Peyer's patch (tissue), 4 donors: ENCODE data around the gene NFKB1.

Experiments
- POLR2A ChIP-seq, 2 donors: fragments of 450-650 bp; IDR thresholded peaks; one replicate each; pipeline ENCODE4 v1.5.1; 2017; ENCODE audit warnings: antibody characterized with exemption in 2 of 2, mild to moderate bottlenecking in 2 of 2, moderate library complexity in 2 of 2
- TF ChIP-seq, protein P1 (sequence below), 6 experiments: fragments of 450-650 bp in 4 of 6; fragments of 200-600 bp in 2 of 6; sonication (generic) in 1 of 6; IDR thresholded peaks; one replicate each; pipeline ENCODE4 v1.5.1; 2017 to 2019; ENCODE audit warnings: antibody characterized with exemption in 6 of 6, mild to moderate bottlenecking in 3 of 6, moderate library complexity in 1 of 6

DNA sequence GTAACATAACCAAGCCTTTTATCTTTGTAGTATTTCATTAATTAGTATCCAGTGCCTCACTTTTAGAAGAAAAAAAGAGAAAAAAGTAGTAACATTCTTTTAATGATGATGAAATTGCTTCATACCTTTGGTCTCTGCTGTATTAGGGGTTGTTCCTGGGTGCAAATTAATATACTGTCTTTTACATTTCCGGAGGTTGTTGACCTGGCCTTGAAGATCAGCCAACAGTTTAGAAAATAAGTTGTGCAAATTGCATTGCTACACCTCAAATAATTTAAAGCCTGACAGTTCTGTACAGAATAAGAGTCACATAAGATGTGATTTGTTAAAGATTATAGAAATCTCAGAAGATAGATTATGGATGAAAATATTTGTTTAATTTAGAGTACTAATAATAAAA lies 3.8 kb downstream of the NFKB1 start:
- TF ChIP-seq, protein P1, sequence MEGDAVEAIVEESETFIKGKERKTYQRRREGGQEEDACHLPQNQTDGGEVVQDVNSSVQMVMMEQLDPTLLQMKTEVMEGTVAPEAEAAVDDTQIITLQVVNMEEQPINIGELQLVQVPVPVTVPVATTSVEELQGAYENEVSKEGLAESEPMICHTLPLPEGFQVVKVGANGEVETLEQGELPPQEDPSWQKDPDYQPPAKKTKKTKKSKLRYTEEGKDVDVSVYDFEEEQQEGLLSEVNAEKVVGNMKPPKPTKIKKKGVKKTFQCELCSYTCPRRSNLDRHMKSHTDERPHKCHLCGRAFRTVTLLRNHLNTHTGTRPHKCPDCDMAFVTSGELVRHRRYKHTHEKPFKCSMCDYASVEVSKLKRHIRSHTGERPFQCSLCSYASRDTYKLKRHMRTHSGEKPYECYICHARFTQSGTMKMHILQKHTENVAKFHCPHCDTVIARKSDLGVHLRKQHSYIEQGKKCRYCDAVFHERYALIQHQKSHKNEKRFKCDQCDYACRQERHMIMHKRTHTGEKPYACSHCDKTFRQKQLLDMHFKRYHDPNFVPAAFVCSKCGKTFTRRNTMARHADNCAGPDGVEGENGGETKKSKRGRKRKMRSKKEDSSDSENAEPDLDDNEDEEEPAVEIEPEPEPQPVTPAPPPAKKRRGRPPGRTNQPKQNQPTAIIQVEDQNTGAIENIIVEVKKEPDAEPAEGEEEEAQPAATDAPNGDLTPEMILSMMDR (IDR thresholded peaks at IDR 0.05), result no peak
- no peak for TF ChIP-seq POLR2A (IDR thresholded peaks at IDR 0.05)
